HG03571 (cell line): ENCODE results near the gene CACNA2D4.

ENCODE experiments used
- ATAC-seq: cut with Tn5 transposase; IDR thresholded peaks from one replicate; pipeline ENCODE4 v1.9.1; 2021; ENCODE audit not compliant: unreplicated experiment

CACNA2D4 gene

DNA sequence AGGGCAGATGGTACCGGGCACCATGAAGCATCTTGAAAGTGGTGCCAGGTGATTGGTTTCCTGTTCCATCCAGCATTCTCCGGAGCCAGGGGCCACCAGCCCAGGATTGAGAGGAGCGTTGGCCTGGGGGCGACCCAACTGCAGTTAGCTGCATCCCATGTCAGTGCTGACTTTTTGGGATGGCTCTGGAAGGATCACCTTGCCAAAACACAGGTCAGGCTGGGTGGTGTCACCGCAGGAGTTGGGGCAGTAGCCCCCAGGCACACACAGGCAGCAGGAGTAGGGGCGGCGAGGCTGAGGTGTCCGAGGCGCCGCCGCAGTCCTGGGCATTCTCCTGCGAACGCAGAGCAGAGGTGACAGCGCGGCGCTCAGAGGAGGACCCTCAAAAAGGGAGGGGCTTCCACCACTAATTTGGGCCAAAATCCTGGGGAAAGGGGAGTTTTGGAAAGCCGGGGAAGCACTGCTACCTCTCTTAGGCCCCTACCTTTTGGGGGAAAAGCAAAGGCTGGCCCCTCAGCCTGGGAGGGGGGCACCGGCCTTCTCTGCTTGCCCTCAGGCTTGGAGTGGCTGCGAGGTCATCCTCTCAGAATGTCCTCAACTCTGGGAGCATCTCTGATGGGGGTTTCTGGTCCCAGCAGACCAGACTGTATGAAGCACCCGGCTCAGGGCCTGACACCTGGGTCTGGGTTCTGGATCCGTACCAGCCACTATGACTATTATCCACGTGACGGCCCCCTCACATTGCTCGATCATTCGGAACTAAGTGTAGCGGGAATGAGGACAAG, 124.8 kb downstream of the CACNA2D4 start:
- no peak for ATAC-seq

DNA sequence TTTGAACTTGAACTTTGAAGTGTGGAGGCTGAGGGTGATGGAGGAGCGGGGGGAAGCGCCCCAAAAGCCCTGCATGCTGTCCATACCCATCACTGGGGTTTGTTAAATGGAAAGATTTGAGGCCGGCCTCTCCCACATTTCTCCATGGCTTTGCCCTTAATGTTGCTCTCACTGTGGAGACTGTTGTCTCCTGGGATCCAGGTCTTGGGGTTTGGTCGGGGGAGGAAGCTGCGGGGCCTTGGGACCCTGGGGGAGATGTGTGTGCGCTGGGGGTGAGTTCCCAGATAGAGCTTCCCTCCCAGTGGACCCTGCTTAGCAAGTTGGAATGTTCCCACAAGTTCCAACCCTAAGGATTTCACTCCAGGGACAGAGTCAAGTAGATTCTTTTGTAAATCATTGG, 126.0 kb downstream of the CACNA2D4 start:
- ATAC-seq, result no peak

DNA sequence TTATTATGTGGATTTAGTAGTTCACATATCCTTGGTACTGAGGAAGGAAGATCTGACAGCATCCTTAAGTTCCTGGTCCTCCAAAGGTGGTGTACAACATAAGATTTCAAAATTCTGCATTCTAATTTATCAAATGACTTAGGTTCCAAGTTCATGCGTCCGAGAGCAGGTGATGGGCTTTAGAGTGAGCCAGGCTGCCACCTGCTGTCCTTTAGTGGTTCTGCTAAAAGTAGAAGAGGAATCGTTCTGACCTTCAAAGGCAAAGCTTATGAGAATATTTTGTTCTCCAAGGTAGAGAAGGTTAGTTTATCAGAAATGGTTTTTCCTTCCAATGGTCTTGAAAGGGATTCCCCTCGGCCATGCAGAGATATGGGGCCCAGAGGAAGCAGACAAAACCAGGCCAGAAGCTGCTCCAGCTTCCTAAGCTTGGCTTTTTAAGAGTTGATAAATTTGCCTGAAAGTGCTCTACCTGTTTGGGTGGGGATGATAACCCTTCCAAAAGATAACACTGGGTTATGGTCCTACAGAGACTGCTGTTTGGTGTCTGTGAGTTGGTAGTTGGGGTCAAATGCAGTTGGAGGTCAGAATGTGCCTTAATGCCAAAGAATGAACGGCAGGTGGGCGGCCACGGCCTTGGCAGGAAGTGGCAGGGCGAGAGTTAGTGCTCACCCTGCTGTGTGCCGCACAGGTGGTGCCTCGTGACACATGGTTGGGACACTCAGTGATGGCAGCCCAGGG, 127.2 kb downstream of the CACNA2D4 start:
- ATAC-seq, result no peak

DNA sequence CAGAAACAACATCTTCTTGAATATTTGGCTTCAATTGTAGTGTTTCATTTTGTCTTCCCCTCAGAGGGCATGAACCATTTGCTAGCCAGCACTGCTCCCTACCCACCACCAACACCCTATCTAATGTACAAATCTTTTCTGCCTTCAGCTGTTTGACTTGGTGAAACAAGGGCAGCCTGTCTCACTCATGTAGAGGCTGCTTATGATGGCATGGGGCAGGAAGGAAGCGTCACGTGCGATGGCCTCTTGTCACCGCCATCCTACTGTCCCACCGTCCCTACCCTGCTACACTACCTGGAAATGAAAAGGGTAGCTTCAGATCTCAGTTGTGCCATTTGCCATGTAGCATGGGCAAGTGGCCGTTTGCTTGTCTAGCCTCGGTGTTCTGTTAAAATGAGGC, 128.0 kb downstream of the CACNA2D4 start:
- no peak for ATAC-seq

DNA sequence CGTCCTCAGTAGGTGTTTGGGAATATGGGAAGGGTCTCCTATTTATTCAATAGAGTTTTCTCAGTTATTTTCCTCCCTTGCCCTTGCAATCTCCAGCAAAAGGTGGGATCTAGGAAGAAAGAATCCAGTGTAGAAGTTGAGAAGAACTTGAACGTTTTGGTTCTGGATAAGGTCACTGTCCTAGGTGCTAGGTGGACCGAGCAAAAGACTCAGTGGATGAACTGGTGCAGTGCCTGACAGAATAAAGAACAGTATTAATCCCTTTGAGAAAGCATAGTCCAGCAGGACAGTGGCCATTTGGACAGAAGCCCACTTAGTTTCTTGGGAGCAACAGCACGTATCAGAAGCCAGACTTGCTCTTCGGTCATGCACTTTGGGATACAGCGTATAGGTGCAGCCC, 130.7 kb downstream of the CACNA2D4 start:
- no peak for ATAC-seq

DNA sequence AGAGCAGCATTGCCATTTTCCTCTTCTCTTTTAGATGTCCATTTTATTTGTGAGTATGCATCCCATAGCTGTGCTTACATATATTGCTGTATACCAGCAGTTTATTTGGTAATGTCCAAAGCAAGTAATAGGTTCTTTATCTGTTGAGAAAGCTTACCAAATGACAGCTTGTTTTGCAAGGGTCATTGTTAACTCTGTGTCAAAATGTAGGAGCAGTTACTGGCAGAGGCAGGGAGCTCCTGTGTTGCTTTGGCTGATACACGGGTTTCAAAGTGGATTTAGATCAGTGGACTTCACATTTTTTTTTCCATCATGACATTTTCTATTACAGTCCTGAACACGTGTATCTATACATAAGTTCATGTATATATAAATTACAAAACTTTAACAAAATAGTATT, 136.2 kb downstream of the CACNA2D4 start:
- no peak for ATAC-seq

DNA sequence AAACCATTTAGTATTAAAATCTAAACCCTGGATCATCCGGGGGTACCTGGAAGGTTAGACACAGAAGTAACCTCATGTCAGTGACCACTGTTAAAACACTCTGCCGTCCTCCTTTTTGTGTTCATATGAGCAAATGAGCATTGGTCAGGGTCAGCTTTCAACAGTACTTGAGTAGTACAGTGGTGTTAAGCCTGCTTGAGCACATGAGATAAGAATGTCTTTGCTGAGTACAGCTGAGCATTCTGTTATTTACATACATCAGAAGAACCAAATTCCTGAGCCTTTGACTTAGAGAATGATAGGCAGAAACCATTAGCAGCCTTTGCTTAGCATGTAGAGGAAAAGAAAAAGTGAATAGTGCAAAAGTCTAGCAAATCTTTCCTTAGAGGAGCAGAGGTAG, 136.7 kb downstream of the CACNA2D4 start:
- no peak for ATAC-seq

DNA sequence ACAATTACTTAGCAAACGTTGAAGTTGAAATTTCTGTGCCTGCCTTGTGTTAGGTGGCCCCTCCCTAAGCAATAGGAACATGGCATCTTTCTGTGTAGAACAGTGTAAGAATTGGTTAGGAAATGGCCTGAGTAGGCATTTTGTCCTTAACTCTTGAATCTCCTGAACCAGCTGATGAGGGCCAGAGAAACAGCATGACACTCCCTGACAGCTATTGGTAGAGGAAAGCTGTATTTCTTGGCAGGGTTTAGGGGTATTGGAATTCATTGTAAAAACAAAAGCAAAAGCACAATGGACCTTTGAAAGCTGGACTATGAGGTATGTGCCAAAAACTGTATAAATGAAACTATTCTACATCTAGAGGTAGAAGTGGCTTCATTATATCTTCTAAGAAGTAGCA, 138.7 kb downstream of the CACNA2D4 start:
- ATAC-seq, result no peak

DNA sequence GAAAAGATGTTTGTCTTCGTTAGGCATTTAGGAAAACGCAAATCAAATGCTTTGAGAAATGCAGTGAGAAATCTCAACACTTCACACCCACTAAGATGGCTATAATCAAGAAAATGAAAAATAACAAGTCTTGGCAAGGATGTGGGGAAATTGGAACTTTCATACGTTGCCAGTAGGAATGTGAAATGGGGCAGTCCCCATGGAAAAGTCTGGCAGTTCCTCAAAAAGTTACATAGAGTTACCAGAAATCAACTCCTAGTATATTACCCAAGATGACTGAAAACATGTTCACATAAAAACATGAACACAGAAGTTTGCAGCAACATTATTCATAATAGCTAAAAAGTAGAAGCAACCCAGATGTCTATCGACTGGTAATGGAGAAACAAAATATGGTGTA, 139.5 kb downstream of the CACNA2D4 start:
- ATAC-seq, result no peak

DNA sequence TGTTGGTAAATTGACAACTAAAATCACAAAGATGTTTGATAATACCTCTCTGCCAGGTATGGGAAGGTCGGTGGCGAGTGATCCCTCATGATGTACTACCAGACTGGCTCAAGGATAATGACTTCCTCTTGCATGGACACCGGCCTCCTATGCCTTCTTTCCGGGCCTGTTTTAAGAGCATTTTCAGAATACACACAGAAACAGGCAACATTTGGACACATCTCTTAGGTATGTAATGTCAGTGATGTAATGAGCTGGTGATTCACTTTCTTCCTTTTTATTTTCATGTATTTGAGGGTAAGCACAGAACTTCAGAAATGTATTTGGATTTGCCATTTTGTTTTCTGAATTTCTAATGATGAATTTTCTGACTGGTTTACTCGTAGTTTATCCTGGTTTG, 140.7 kb downstream of the CACNA2D4 start:
- no peak for ATAC-seq

DNA sequence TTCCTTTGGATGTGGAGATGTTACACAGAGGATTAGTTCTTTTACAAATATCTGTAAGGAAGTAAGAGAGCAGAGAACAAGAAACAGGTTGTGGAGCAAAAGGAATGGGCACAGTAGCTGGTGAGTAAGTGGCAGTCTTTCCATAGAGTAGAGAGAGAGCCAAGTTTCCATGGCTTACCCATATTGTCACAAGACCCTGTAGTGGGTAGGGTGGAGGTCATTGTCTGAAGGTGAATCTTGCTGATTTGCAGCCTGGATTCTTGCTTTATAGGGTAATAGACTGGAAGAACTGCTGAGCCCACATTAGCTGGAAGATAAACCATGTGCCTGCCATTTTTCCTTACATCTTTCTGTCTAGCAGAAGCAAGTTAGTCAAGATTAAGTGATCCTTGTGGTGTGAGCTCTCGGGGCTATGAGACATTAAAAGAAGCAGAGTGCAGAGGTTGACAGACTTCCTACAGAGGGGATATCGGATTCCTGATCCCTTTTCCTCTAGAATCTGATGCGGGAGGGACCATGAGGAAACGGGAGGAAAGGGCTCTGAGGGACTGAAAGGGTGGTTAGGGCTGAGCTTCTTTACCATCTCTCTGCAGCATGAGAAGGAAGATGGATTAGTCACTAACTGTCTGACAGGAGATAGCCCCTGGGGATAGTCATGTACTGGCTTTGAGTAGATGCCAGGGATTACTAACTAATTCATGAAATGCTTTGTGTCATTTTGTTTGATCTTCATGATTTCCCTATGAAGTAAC, 142.1 kb downstream of the CACNA2D4 start:
- no peak for ATAC-seq

DNA sequence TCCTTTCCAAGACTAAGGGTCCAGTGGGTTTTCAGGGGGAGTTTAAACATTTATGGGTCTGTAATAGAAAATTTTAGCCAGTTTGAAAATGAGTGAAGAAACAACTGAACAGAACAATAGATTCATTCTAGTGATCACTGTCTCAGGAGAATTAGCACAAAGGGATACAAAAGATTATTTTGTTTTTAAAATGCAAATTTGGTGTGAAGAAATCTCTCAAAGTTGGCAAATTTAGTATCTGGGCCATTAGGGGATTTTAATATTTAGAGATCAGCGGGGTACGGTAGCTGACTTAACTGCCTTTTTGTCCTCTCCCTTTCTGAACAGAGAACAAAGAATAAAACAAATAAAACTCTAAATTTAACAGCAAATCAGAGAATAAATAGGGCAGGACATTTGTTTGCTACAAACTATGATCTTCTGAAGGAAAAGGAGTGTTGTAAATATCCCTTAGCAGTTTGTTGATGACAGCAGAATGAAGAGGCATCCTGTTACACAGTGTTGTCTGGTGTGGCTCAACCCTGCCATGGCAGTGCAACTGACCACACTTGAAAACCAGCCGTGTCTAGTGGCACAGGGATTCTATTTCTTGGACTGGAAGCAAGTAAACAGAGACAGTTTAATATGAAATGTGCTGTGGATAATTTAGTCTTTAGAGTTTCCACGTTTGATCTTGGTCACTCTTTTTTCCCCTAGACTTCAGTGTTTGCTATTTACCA, 144.4 kb downstream of the CACNA2D4 start:
- ATAC-seq, result no peak

DNA sequence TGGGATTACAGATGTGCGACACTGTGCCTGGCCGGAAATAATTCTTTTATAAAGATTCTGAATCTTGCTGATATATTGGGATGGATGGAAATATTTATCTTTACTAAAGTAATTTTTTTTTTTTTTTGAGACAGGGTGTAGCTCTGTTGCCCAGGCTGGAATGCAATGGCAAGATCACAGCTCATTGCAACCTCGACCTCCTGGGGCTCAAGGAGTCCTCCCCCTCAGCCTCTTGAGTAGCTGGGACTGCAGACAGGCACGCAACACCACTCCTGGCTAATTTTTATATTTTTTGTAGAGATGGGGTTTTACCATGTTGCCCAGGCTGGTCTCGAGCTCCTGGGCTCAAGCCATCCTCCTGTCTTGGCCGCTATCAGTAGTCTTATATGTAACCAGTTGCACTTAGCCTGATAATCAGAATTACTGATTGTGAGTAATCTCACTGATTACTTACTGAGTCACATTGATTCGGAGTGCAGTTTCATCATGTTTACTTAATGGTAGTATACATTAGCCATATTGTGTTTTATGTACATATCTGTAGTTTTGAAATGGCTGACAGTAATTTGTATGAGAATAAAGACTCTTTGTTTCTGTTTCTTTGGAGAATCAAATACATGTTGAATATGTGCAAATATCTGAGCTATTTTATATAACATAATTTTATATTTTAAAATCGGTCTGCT, 148.5 kb downstream of the CACNA2D4 start:
- ATAC-seq, result no peak

DNA sequence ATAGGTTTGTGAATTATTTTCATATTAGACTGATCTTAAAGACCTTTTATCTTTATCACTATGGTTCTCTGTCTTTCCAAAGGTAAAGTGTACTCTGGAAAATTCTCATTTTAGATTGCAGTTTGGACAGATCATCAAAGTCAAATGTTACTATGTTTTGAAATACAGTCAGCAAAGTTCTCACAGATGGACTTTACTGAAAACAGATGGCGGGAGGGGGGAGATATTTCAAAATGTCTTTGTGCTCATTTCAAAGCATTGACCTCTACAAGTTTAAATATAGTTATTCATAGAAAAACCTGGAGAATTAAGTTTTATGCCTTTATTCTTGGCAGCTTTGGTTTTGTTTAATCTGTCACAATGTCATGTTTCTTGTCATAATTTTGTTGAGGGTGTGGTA, 149.8 kb downstream of the CACNA2D4 start:
- ATAC-seq, result no peak

DNA sequence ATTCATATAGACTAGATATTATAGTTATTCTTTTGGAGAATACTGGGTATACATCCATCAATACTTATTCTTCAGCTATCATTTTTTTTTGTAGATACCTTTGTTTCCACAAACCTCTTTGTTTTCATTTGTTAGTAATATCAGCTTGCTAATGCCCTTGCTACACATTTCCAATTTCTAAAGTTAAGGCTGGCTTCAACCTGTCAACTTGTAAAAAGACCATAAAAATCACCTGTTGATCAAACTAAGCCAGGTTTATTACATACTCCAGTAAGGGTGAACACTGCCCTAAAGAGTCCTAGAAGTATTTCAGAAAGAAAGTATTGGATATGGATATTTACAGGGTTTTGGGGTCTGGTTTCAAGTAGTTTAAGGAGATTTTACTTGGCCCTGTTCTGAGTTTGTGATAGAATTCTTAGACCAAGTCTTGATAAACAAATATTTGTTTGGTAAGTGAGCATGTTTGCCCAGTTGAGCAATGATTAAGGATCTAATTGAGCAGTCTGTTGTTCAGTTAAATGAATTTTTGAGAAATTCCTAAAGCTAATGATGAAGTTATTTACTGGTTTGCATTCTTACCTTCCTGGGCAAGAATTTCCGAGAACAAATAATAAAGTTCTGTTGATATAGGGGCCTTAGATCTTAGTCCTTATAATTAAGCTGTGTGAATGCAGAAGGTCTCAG, 150.9 kb downstream of the CACNA2D4 start:
- no peak for ATAC-seq

DNA sequence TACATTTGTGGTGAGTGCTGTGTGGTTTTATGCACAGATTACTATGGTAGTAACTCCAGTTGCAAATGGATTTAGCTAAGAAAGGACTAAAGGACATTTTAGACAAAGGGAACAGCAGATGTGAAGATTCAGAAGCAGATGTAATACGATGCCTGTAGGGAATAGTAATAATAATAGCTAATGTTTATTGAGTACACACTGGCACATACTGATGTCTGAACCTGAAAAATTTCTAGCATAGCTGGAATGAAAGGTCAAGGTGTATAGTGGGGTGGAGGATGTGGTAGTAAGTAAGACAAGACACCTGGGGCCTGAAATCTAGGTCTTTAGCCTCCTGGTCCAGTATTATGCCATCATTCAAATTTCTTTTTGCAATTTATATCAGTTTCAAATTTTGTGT, 152.3 kb downstream of the CACNA2D4 start:
- ATAC-seq, result no peak

DNA sequence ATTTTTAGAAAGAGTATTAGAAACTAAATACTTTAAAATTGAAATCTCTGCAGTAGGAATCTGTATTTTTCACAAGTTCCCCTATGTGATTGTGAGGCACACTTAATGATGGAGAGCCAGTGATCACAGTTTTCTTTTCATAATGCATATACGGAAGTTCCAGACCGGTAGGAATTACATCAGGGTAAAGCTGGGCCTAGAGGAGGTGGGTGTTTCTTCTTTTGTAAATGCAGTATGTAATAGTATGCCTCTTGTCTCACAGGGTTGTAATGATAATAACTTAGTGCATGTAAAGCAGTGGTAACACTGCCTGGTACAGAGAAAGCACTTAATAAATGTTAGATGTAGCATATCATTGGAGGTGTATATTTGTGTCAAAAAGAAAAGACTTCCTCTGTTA, 155.3 kb downstream of the CACNA2D4 start:
- ATAC-seq, result no peak

DNA sequence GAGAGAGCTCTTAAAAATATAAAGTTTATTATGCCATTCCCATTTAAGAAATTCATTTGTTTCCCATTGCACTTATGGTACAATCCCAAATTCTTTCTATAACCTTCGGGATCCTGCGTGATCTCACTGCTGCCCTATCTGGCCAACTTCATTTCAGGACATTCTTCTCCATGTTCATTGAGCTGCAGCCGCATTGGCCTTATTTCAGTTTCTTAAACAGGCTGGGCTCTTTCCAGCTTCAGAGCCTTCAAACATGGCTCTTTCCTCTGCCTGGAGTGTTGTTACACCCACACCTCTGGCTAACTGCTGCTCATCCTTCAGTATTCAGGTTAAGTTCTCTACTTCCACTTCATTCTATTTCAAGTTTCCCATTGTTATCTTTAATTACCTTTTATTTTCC, 156.6 kb downstream of the CACNA2D4 start:
- no peak for ATAC-seq

DNA sequence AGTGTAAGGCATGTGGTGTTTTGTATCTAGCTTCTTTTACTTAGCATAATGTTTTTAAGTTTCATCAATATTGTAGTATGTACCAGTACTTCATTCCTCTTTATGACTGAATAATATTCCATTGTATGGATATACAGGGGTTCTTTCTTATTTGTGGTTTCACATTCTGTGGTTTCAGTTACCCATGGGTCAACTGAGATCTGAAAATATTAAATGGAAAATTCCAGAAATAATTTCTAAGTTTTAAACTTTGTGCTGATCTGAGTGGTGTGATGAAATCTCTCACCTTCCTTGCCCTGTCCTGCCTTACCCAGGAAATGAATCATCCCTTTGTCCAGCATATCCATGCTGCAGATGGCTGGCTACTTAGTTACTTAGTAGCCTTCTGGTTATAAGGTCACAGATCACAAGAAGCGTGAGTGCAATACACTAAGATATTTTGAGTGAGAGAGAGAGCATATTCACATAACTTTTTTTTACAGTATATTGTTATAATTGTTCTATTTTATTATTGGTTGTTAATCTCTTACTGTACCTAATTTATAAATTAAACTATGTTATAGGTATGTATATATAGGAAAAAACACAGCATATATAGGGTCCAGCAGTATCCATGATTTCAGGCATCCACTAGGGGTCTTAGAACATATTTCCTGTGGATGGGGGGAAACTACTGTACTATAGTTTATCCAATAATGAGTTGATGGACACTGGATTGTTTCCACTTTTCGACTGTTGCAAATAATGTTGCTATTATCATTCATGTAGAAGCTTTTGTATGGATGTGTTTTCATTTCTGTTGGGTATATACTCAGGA, 157.7 kb downstream of the CACNA2D4 start:
- ATAC-seq, result no peak
